SK-N-SH (cell line): ENCODE results near the gene PUM1. TPM values are rescaled to one million over a fixed set of nuclear protein-coding genes. Genes with fewer than 3 reads are reported as not detected.

Experiments used
- CTCF ChIA-PET: fragments of 300-600, 350-600 bp; formaldehyde crosslinking; extraction: SDS; loops from one replicate; lab custom pipeline; 2021; lab: Yijun Ruan, JAX
- POLR2A ChIA-PET: fragments of 350-600 bp; sonication (Branson Sonifier 250); formaldehyde crosslinking; extraction: SDS; loops from one replicate; lab custom pipeline; 2020; ENCODE audit warnings: antibody characterized with exemption, inconsistent platforms; lab: Yijun Ruan, JAX
- DNase-seq: peaks from one replicate; pipeline ENCODE4 v3.0.0; 2012
- H2AFZ ChIP-seq: fragments of 200-600 bp; sonication (generic); 2 replicates; pipeline ENCODE4 v1.8.1; 2016; ENCODE audit warnings: antibody characterized with exemption, mild to moderate bottlenecking, low read depth
- H3F3A ChIP-seq: fragments of 200-600 bp; sonication (generic); replicated peaks from 2 replicates; pipeline ENCODE3; 2016; ENCODE audit warnings: antibody characterized with exemption, mild to moderate bottlenecking; ENCODE audit not compliant: insufficient read depth
- H3K27ac ChIP-seq, 2 experiments: fragments of 200-500 bp in 1 of 2; fragments of 200-600 bp in 1 of 2; sonication (Bioruptor generic) in 1 of 2; sonication (generic), shearing (Covaris generic) in 1 of 2; 2 replicates each; pipeline versions ENCODE4 v1.5.1 to v1.6.1; 2014 to 2016; ENCODE audit warnings: low read depth in 2 of 2, inconsistent platforms in 1 of 2, low read length in 1 of 2, mild to moderate bottlenecking in 1 of 2, mixed read lengths in 1 of 2
- H3K27me3 ChIP-seq: fragments of 200-600 bp; sonication (generic), shearing (Covaris generic); 2 replicates; pipeline ENCODE4 v1.6.1; 2016; ENCODE audit warnings: mixed run types; ENCODE audit not compliant: insufficient read depth
- H3K36me3 ChIP-seq, 2 experiments: fragments of 200-500 bp in 1 of 2; fragments of 200-600 bp in 1 of 2; sonication (Bioruptor generic) in 1 of 2; sonication (generic) in 1 of 2; replicated peaks in 1 of 2; 2 replicates each; pipeline versions ENCODE3 to v1.5.1; 2014 to 2016; ENCODE audit warnings: low read length in 1 of 2, mild to moderate bottlenecking in 1 of 2; ENCODE audit not compliant: insufficient read depth in 2 of 2, control insufficient read depth in 1 of 2
- H3K4me1 ChIP-seq, 2 experiments: fragments of 200-500 bp in 1 of 2; fragments of 200-600 bp in 1 of 2; sonication (Bioruptor generic) in 1 of 2; sonication (generic), shearing (Covaris generic) in 1 of 2; 2 replicates each; pipeline versions ENCODE4 v1.5.1 to v1.6.1; 2014 to 2016; ENCODE audit warnings: low read depth in 1 of 2, low read length in 1 of 2, mixed run types in 1 of 2; ENCODE audit not compliant: insufficient read depth in 2 of 2, control insufficient read depth in 1 of 2
- H3K4me2 ChIP-seq: fragments of 200-600 bp; sonication (generic), shearing (Covaris generic); 2 replicates; pipeline ENCODE4 v1.6.1; 2017; ENCODE audit warnings: mixed run types
- H3K4me3 ChIP-seq, 2 experiments: fragments of 200-500 bp in 1 of 2; fragments of 200-600 bp in 1 of 2; sonication (Bioruptor generic) in 1 of 2; sonication (generic), shearing (Covaris generic) in 1 of 2; 2 replicates each; pipeline versions ENCODE4 v1.5.1 to v1.8.1; 2014 to 2016; ENCODE audit warnings: low read depth in 2 of 2, inconsistent platforms in 1 of 2, low read length in 1 of 2, mild to moderate bottlenecking in 1 of 2, mixed read lengths in 1 of 2, moderate library complexity in 1 of 2
- H3K79me2 ChIP-seq: fragments of 200-600 bp; sonication (generic); 2 replicates; pipeline ENCODE4 v1.8.1; 2017; ENCODE audit warnings: mild to moderate bottlenecking; ENCODE audit not compliant: insufficient read depth
- H3K9ac ChIP-seq: fragments of 200-600 bp; sonication (generic); 2 replicates; pipeline ENCODE4 v1.6.1; 2017; ENCODE audit warnings: mixed run types
- H3K9me2 ChIP-seq: fragments of 200-600 bp; sonication (generic); 2 replicates; pipeline ENCODE4 v1.6.1; 2017; ENCODE audit warnings: mixed run types
- H3K9me3 ChIP-seq: fragments of 200-600 bp; sonication (generic); 2 replicates; pipeline ENCODE4 v1.6.1; 2017; ENCODE audit warnings: mixed run types, mild to moderate bottlenecking, moderate library complexity
- H4K20me1 ChIP-seq: fragments of 200-600 bp; sonication (generic); 2 replicates; pipeline ENCODE4 v1.6.1; 2017; ENCODE audit warnings: mild to moderate bottlenecking, mixed run types; ENCODE audit not compliant: insufficient read depth
- ELF1 ChIP-seq: IDR thresholded peaks from 2 replicates; pipeline ENCODE4 v1.4.0; 2012
- FOXJ3 ChIP-seq: sonication (generic); formaldehyde crosslinking; IDR thresholded peaks from 2 replicates; pipeline ENCODE4 v1.5.1; 2020; ENCODE audit warnings: mild to moderate bottlenecking, missing genetic modification reagents
- IRF3 ChIP-seq: fragments of 150-350 bp; IDR thresholded peaks from 2 replicates; pipeline ENCODE4 v1.6.1; 2016; ENCODE audit warnings: mild to moderate bottlenecking, low read depth, low read length
- MEF2A ChIP-seq: IDR thresholded peaks from 2 replicates; pipeline ENCODE4 v1.4.0; 2012; ENCODE audit warnings: low read depth, borderline replicate concordance
- NFIC ChIP-seq: IDR thresholded peaks from 2 replicates; pipeline ENCODE4 v1.4.0; 2012; ENCODE audit warnings: borderline replicate concordance
- PBX3 ChIP-seq: IDR thresholded peaks from 2 replicates; pipeline ENCODE4; 2012
- POLR2AphosphoS5 ChIP-seq: IDR thresholded peaks from 2 replicates; pipeline ENCODE4 v1.6.1; 2012; ENCODE audit warnings: low read depth, low read length
- REST ChIP-seq: IDR thresholded peaks from 2 replicates; pipeline ENCODE4 v1.6.1; 2012; ENCODE audit warnings: mild to moderate bottlenecking, low read depth, low read length, moderate library complexity
- RXRA ChIP-seq: IDR thresholded peaks from 2 replicates; pipeline ENCODE4 v1.4.0; 2012; ENCODE audit warnings: low read depth, mild to moderate bottlenecking, borderline replicate concordance
- SMC3 ChIP-seq: IDR thresholded peaks from 2 replicates; pipeline ENCODE4 v1.6.1; 2012; ENCODE audit warnings: low read depth, low read length, improper control_type of control experiment
- USF1 ChIP-seq: IDR thresholded peaks from 2 replicates; pipeline ENCODE4 v1.4.0; 2012; ENCODE audit warnings: low read depth, borderline replicate concordance
- USF2 ChIP-seq: fragments of 150-350 bp; IDR thresholded peaks from 2 replicates; pipeline ENCODE4 v1.6.1; 2017; ENCODE audit warnings: antibody characterized with exemption, low read length, low read depth, borderline replicate concordance
- ZBTB33 ChIP-seq: IDR thresholded peaks from 2 replicates; pipeline ENCODE4 v1.4.0; 2012; ENCODE audit warnings: low read depth, borderline replicate concordance
- polyA plus RNA-seq, 3 experiments: library from polyadenylated mRNA; depleted of rRNA; stranded (reverse); fragments of >200 nt; gene quantifications; 2 replicates each; pipeline ENCODE4 v1.2.3, GENCODE V29; 2012

The PUM1 gene
- polyA plus RNA-seq, 1 of the 3 experiments (the other 2 are of a cell fraction), result 66.7 TPM

GRCh38 chr1:30969903-30970302, 95.6 kb downstream of the PUM1 start:
- no peak overlapping the region; a peak in 1 of 4 replicates for H3K27ac ChIP-seq
- DNase-seq, result no peak
- no peaks in the 10 kb centered on the region for H3K27me3 ChIP-seq
- ChIA-PET POLR2A (no interaction called here), CTCF (no interaction called here)
- H3K4me2 ChIP-seq, result no peak overlapping the region
- TF ChIP-seq SMC3 (no peak), MEF2A (no peak), FOXJ3 (no peak), USF1 (no peak), PBX3 (no peak), RXRA (no peak), ZBTB33 (no peak), IRF3 (no peak), ELF1 (no peak), REST (no peak), NFIC (no peak), USF2 (no peak), POLR2AphosphoS5 (no peak)
- H2AFZ ChIP-seq, result no peak overlapping the region
- H3K9me2 ChIP-seq, result no peaks in the 10 kb centered on the region
- peaks cover 22 to 34% of the 10 kb centered on the region in 2 experiments for H3K4me1 ChIP-seq
- H4K20me1 ChIP-seq, result peaks cover 18% of the 10 kb centered on the region; the same call in 1 of the 2 replicates
- no peak overlapping the region for H3K9ac ChIP-seq
- no peak overlapping the region for H3K4me3 ChIP-seq
- H3F3A ChIP-seq, result peaks cover 29% of the 10 kb centered on the region
- peaks cover 90% of the 10 kb centered on the region for H3K79me2 ChIP-seq
- H3K36me3 ChIP-seq, result peaks cover 58 to 60% of the 10 kb centered on the region in 2 experiments
- H3K9me3 ChIP-seq, result no peaks in the 10 kb centered on the region
